GM12872 (cell line): ENCODE data around the gene SLC6A6.

ENCODE experiments used
- CTCF ChIP-seq: IDR thresholded peaks from 3 replicates; pipeline ENCODE4 v1.5.1; 2011; ENCODE audit warnings: low read depth, mild to moderate bottlenecking, low read length, moderate library complexity; ENCODE audit not compliant: insufficient read depth

Gene SLC6A6

GRCh38 chr3:14456794-14457193 lies 54.4 kb downstream of the SLC6A6 start:
- TF ChIP-seq CTCF, result no peak

GRCh38 chr3:14457481-14457880 lies 55.1 kb downstream of the SLC6A6 start:
- TF ChIP-seq CTCF, result no peak

- TF ChIP-seq CTCF, result no peak
Measured at GRCh38 chr3:14457999-14458398, 55.6 kb downstream of the SLC6A6 start.

GRCh38 chr3:14458434-14459275 lies 56.2 kb downstream of the SLC6A6 start:
- no peak for TF ChIP-seq CTCF

GRCh38 chr3:14459384-14459783 lies 57.0 kb downstream of the SLC6A6 start:
- no peak for TF ChIP-seq CTCF

- no peak for TF ChIP-seq CTCF
Measured at GRCh38 chr3:14459787-14460186, 57.4 kb downstream of the SLC6A6 start.

GRCh38 chr3:14460342-14461005 lies 58.1 kb downstream of the SLC6A6 start:
- no peak for TF ChIP-seq CTCF
